ENCODE results near the gene TRPM7.
A peak's percentile ranks its signal among the peaks of the same experiment; 100 is the strongest.
"Not testable (repeated sequence)": the region's sequence is repeated elsewhere in the genome, so short reads cannot be mapped to it uniquely, and the experiment has no call there.

The TRPM7 gene, protein sequence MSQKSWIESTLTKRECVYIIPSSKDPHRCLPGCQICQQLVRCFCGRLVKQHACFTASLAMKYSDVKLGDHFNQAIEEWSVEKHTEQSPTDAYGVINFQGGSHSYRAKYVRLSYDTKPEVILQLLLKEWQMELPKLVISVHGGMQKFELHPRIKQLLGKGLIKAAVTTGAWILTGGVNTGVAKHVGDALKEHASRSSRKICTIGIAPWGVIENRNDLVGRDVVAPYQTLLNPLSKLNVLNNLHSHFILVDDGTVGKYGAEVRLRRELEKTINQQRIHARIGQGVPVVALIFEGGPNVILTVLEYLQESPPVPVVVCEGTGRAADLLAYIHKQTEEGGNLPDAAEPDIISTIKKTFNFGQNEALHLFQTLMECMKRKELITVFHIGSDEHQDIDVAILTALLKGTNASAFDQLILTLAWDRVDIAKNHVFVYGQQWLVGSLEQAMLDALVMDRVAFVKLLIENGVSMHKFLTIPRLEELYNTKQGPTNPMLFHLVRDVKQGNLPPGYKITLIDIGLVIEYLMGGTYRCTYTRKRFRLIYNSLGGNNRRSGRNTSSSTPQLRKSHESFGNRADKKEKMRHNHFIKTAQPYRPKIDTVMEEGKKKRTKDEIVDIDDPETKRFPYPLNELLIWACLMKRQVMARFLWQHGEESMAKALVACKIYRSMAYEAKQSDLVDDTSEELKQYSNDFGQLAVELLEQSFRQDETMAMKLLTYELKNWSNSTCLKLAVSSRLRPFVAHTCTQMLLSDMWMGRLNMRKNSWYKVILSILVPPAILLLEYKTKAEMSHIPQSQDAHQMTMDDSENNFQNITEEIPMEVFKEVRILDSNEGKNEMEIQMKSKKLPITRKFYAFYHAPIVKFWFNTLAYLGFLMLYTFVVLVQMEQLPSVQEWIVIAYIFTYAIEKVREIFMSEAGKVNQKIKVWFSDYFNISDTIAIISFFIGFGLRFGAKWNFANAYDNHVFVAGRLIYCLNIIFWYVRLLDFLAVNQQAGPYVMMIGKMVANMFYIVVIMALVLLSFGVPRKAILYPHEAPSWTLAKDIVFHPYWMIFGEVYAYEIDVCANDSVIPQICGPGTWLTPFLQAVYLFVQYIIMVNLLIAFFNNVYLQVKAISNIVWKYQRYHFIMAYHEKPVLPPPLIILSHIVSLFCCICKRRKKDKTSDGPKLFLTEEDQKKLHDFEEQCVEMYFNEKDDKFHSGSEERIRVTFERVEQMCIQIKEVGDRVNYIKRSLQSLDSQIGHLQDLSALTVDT (N-terminal part only)

DNA sequence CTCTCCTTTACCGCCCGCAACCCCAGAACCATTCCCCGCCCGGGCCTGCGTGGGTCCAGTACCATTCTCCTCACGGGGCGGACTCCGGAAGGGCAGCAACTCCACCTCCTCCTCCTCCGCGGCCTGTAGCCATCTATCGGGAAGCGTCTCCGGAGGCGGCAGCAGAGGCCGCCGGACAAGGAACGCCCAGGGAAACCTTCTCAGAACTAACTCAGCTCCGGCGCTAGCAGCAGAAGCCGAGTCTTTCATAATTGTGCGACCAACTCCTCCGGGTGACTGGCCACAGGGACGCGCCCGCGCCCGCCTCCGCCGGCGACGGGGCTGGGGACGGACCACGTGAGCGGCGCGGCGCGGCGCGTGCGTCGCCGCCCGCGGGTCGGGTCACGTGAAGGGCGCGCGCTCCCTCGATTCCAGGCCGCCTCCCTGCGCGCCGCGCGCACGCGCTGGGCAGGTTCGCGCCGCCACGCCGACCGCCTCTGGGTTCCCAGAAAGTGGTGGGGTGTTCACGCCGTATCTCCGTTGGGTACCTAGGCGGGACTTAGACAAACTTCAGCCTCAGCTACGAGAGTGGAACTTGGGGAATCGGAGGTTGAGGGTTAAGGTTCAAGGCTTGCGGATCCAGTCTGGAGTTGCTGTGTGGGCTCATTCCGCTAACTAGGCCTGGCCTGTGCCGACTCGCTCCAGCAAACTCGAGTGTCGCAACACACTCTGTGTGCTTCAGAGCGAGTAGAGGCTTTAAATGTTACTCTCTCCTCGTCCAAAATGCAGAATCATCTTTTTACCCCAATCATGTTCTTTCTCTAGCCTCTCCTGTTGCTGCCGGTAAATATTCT is at the start of gene TRPM7:
Gene TRPM7, minus strand, starts transcription at position 329 of the 833 bp plus-strand sequence. Its CDS starts 264 bp downstream, at position 65.
- peak; percentile 98 for DNase-seq (ENCODE audit: low spot score)

DNA sequence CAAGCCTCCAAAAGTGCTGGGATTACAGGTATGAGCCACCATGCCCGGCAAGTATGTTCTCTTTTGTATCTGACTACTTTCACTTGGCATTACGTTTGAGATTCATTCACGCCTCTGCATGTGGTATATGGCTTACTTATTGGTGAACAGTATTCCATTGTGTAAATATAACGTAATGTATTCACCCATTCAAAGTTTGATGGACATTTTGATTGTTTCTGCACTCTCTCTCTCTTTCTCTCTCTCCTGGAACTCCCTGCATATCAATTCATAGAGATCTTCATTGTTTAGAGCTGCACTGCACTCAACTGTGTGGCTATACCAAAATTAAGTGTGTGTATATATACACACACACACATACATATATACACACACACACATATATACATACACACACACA is 48.6 kb upstream of the TRPM7 start:
- no peak for DNase-seq (ENCODE audit: low spot score)

DNA sequence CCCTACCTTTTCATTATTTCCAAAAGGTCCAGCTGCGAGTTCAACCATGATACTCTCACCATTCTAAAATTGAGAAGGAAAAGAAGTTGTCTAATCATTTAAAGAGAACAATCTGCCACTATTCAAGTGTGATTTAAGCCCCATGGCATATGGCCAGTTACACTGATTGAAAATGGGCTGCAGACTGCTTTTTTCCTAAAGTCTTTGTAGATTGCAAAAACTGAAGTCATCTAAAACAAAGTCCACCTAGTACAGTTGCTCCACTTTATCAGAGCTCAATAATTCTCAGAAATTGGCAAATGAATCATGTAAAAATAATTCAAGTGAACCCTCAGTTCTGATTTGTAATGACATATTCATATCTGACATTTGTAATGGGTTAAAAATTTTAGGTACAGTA is 39.7 kb upstream of the TRPM7 start:
- DNase-seq (ENCODE audit: low spot score), result no peak

DNA sequence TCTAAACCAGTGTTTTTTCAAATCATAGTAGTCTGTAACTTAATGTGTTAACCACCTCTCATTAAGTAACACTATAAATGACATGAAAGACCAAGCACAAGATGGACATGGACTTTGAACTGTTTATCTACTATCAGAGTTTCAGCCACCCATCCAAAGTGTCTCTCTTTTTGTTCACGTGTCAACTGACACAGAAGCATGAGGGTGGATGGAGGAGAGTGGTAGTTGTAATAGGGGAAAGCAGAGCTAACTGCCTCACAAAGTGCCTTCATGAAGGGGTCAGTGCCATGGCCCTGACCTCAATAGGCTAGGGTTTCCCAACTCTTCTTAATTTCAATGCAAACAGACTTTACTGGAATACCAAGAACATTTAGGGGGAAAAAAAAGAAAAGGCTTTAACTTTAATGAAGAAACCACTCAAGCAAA is 32.1 kb upstream of the TRPM7 start:
- DNase-seq (ENCODE audit: low spot score), result no peak

DNA sequence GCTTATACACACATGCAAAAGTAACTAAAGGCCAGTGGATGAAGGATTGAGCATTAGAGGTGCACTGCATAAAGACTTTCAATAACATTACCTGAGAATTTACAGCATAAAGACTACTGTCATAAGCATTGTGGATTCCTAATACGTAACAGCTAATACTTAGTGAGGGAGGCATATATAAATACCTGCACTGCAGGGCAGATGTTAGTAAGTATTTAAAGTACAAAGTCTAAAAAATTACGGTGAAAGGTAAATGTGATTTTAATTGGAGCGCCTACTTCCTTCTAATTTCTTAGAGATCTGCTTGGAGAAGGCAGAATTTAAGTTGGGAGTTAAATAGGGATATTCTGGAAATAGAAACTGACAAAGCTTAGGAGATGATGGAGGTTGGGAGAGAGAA is 25.4 kb upstream of the TRPM7 start:
- no peak for DNase-seq (ENCODE audit: low spot score)

- no peak for DNase-seq (ENCODE audit: low spot score)
Measured at GRCh38 chr15:50710585-50710984, 24.0 kb upstream of the TRPM7 start.

DNA sequence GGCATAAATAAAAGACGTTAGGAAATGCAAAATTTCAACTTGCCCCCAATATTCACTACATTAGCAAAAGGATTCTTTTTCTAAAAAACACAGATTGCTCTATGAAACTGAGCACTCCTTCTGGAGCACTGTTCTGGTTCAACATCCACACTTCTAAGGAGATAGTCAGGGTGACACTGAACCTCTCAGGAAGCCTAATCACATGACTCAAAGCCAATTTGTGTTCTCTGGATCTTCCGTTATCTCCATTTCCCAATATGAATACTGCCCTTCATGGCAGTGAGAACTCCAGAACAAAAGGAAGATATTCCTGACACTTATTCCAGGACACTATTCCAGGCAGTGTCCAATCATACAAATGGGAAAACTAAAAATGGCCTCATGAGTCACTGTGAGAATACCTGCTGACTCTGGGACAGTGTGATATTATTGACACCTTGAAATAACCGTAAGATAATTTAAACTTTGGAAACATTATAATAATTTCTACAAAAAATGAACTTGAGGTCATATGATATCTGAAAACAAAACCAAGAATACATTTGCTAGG is 21.4 kb upstream of the TRPM7 start:
- no peak for DNase-seq (ENCODE audit: low spot score)

- no peak for DNase-seq (ENCODE audit: low spot score)
Measured at GRCh38 chr15:50702762-50703334, 16.3 kb upstream of the TRPM7 start.

DNA sequence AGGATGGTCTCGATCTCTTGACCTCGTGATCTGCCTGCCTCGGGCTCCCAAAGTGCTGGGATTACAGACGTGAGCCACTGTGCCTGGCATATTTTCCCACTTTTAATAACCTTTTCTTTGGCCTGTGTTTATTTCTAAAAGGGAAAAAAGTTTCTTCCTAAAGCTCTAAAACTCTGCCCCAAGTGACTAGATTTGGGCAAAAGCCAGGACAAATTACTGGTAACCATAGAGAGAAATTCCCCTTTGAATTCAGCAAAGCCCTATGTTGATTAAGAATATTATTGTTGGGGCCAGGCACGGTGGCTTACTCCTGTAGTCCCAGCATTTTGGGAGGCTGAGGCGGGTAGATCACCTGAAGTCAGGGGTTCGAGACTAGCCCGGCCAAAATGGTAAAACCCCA is 11.5 kb upstream of the TRPM7 start:
- no peak for DNase-seq (ENCODE audit: low spot score)

DNA sequence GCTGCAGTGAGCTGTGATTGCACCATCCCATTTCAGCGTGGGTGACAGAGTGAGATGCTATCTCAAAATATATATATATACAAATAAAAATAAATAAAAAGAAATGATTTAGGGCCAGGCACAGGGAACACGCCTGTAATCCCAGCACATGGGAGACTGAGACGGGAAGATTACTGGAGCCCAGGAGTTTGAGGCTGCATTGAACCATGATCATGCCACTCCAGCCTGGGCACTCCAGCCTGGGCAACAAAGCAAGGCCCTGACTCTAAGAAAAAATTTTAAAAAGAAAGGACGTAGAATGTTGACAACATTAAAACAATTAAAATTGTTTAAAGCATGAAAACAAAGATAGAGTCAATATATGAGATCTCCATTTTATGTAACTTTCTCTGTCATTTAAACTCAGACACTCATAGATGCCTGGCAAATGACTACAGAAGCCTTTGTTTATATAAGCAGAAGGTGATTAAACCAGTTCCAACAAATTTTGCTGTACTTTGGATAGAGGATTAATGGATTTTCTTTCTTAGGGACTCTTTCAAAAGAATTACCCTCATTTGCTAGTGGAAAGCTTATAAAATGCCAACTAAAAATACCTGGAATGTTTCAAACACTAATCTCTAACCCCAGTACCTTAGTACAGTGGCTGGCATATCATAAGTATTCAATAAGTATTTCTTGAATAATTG is 10.7 kb upstream of the TRPM7 start:
- no peak for DNase-seq (ENCODE audit: low spot score)

DNA sequence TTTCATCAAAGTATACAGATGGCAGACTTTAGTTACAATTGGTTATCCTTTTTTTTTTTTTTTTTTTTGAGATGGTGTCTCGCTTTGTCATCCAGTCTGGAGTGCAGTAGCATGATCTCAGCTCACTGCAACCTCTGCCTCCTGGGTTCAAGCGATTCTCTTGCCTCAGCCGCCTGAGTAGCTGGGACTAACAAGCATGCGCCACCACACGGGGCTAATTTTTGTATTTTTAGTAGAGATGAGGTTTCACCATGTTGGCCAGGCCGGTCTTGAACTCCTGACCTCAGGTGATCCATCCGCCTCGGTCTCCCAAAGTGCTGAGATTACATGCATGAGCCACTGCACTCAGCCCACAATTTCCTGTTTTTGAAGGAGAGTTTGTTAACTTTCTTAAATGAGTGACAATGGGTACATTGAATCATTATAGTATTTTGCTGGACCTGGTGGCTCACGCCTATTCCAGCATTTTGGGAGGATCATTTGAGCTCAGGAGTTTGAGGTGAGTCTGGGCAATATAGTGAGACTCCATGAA is 8.1 kb upstream of the TRPM7 start:
- not testable (repeated sequence) for DNase-seq (ENCODE audit: low spot score)

DNA sequence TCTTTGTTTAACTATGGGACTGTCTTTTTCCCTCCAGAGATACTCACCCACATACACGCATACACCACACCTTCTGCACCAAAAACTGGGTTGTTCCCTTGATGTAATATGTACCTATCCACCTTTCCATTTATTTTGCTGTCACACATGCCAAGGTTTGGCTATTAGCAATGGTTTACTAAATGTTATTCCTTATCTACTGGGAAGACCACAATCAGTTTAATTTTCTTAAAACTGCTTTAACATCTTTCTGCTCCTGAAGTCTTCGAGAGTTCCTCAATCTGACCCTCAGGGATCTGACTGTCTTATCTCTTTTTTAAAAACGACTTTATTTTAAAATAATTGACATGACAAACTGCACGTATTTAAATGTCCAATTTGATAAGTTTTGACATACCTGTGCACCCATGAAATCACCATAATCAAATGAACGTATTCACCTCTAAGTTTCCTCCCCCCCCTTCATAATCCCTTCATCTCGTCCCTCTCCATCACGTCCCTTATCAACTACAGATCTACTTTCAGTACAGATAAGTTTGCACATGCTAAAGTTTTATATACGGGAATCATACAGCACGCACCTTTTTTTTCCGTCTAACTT is 805 bp upstream of the TRPM7 start:
- DNase-seq (ENCODE audit: low spot score), result no peak

- peak; percentile 42 for DNase-seq (ENCODE audit: low spot score)
Measured at GRCh38 chr15:50685976-50686468, 575 bp downstream of the TRPM7 start.

- DNase-seq (ENCODE audit: low spot score), result no peak
Measured at GRCh38 chr15:50685191-50685975, 1.2 kb downstream of the TRPM7 start.

DNA sequence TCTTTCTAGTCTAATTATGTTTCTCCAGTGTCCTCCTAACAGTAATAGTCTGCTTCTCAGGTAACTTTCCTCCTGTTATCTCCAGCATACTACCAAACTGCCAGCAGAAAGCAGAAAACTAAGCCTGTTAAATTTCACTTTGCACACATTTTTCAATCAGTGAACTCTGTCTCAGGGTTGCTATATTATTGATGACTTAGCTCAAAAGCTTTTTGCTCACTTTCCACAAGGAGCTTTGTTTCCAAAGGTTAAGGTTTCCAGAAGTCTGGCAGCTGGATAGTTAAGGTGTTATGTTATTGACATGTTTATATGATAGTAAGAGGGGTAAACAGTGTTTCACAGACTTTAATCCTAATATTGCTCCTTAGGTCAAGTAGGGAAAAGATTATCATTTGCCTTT is 5.1 kb downstream of the TRPM7 start:
- DNase-seq (ENCODE audit: low spot score), result no peak

DNA sequence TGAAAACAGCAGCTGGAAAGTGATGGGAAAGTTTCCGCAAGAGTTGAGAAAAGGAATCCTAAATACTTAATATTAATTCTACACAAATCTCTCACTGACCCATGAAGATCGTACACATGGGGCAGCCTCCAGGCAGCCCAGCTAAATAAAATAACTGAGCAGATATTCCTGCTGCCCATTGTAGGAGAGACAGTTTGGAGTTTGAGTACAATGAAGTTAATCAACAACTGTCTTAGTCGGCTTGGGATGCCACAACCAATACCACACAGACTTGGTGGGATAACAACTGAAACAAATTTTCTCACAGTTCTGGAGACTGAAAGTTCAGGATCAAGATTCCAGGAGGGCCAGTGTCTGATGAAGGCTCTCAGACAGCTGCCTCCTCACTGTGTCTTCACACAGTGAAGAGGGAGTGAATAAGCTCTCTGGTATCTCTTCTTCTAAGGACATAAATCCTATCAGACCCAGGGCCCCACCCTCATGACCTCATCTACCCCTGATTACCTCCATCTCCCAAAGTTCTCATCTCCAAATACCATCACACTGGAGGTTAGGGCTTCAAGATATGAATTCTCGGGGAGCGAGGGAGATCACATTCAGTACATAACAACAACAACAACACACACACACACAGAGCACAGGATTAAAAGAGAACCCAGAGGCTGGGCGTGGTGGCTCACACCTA is 9.7 kb downstream of the TRPM7 start:
- DNase-seq (ENCODE audit: low spot score), result peak; percentile 49

- DNase-seq (ENCODE audit: low spot score), result peak; percentile 18
Measured at GRCh38 chr15:50675535-50676144, 11.0 kb downstream of the TRPM7 start.
